ENCODE measurements around the gene PILRA.
"Not testable (repeated sequence)": the region's sequence is repeated elsewhere in the genome, so short reads cannot be mapped to it uniquely, and the experiment has no call there.

PILRA gene

DNA sequence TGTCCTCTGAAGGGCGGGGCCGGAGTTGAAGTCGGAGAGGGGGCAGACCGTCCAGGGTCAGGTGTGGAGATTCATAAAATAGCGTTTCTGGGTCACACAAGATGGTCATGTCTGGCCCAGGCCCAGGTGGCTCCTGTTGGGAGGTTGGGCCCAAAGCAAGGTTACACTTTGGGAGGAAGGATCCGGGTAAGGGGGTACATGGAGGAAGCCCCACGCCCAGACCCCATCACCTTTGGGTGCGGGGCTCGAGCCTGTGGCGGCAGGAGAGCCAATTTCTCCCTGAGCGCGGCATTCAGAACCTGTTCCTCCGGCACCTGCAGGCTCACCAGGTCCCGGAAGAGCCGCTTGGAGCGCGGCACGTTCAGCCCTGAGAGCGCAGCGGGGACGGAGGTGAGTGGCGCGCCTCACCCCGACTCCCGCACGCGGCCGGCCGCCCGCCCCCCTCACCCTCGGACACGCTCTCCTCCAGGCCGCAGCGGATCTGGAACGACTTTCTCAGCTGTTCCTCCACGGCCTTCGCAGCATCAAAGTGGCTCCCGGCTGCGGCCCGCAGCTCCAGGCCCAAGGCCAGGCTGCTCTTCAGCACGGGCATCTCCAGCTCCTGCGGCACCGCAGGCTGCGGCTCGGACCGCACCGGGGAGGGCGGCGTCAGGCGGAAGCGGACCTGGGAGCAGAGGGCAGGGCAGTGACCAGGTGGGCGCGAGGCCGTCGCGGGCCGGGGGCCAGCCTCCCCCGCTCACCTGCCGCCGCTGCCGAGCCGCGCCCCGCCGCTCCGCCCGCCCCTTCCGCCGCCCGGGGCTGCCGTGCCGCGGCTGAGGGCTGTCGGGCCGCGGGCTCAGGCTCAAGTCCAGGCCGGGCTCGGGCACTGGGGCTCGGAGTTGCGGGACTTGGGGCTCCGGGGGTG lies 62.4 kb downstream of the PILRA start:
- DNase-seq: peak; percentile 83

DNA sequence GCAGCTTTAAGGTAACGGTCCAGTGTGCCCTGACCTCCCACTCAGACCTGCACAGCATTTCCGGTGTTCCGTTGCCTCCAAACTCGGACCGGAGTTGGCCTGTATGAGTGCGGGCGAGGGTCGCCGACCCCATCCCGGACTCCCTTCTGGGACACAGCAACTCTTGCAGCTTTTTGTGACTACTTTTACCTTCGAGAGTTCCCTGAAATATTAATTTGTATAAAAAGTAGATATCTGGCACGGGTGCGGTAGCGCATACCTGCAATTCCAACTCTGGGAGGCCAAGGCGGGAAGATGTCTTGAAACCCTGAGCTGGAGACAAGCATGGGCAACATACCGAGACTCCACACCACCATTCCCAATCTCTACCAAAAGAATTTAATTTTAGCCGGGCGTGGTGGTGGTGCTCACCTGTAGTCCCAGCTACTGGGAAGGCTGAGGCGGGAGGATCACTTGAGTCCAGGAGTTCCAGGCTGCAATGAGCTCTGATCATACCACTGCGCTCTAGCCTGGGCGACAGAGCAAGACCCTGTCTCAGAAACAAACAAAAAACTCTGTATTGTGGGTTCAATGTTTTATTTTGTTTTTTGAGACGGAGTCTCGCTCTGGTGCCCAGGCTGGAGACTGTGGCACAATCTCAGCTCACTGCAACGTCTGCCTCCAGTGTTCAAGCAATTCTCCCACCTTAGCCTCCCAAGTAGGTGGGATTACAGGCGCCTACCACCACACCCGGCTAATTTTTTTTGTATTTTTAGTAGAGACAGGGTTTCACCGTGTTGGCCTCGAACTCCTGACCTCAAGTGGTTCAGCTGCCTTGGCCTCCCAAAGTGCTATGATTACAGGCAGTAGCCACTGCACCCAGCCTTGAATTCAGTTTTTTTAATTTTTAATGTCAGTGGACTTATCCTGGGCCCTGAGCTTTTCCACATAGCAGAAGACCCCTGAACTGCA lies 64.1 kb downstream of the PILRA start:
- DNase-seq: no peak

DNA sequence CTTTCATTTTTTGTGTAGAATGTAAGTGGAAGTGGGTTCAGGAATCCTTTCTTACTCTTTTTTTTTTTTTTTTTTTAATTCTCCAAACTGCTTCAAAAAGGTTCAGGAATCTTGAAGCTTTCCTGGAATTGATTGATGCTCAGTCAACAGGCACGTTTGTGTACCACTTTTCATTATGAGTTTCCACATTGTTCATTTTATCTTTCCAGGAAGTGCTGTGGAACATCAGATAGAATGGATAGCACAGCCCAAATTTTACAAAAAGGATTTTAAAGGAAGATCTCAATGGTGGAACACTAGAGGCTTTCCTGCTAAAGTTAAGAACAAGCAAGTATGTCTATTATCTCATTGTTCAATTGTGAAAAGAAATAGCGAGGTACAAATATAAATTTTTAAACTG lies 64.9 kb downstream of the PILRA start:
- no peak for DNase-seq

DNA sequence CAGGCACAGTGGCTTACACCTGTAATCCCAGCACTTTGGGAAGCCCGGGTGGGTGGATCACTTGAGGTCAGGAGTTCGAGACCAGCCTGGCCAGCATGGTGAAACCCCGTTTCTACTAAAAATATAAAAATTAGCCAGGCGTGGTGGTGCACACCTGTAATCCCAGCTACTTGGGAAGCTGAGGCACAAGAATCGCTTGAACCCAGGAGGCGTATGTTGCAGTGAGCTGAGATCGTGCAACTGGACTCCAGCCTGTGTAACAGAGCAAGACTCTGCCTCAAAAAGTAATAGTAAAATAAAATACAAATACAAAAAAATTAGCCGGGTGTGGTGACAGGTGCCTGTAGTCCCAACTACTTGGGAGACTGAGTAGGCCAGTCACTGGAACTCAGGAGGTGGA lies 65.4 kb downstream of the PILRA start:
- not testable (repeated sequence) for DNase-seq

DNA sequence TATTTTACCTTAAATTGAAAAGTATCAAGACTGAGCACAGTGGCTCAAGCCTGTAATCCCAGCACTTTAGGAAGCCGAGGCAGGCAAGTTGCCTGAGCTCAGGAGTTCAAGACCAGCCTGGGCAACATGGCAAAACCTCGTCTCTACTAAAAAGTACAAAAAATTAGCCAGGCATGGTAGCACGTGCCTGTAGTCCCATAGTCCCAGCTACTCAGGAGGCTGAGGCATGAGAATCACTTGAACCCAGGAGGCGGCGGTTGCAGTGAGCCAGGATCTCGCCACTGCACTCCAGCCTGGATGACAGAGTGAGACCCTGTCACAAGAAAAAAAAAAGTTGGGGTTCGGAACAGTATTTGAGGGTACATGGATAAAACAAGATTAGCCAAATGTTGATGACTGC lies 66.0 kb downstream of the PILRA start:
- not testable (repeated sequence) for DNase-seq

DNA sequence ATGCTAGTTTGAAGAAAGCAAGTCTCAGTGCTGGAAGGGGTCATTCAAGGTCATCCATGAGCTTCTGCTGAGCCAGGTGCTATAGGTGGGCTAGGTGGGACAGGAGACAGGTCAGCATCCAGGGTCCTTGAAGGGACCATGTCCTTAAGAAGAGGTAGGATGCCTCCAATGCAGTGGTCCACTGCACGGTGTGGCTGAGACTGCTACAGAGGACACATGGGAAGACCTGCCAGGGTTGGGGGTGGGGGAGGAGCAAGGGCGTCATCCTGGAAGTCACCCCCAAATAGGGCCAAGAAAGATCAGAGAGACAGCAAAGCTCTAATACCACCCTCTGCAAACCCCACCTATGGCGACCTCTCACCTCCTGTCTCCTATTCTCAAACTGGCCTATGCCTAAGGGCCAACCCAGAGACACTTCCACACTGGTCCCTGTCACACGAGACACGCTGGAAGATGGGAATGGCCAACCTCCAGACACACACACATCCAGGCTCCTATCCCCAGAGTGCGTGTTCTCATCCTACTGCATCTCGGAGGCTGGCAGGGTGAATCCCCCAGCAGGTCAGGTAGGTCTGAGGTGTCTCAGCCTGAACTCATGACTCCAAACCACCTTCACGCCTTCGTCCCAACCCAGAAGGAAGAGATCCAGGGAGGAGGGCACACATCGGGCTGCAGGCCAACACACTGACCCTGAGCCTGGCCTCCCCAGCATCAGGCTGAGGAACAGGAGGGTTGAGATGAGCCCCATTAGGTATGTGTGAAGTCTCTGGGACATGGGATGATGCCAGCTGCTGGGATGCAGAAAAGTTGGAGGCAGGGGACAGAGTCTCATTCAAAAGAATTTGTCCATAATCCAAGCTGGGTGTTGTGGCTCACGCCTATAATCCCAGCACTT lies 68.6 kb downstream of the PILRA start:
- DNase-seq: peak; percentile 57

DNA sequence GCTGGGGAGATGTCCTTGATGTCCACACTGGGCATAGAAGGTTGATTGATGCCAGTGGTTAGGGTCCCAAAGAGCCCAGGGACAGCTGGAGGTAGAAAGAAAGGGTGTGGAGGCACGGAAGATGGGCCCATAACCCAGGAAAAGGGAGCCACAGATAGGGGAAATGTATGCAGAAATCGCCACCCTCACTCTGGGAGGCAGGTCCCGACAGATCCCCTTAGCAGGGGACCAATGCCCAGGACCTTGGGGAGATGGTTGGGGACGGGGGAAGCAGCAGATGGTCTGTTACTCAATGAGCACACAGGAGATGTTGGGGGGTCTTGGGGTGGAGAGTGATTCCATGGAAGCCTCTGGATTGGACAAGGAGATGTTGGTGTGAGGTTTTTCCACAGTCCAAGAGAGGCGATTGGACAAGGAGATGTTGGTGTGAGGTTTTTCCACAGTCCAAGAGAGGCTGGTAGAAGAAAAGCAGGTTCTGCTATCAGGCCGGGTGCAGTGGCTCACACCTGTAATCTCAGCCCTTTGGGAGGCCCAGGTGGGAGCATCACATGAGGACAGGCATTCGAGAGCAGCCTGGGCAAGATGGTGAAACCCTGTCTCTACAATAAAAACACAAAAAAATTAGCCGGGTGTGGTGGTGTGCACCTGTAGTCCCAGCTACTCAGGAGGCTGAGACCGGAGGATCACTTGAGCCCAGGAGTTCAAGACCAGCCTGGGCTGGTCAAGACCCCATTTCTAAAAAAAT lies 70.0 kb downstream of the PILRA start:
- peak; percentile 36 for DNase-seq

DNA sequence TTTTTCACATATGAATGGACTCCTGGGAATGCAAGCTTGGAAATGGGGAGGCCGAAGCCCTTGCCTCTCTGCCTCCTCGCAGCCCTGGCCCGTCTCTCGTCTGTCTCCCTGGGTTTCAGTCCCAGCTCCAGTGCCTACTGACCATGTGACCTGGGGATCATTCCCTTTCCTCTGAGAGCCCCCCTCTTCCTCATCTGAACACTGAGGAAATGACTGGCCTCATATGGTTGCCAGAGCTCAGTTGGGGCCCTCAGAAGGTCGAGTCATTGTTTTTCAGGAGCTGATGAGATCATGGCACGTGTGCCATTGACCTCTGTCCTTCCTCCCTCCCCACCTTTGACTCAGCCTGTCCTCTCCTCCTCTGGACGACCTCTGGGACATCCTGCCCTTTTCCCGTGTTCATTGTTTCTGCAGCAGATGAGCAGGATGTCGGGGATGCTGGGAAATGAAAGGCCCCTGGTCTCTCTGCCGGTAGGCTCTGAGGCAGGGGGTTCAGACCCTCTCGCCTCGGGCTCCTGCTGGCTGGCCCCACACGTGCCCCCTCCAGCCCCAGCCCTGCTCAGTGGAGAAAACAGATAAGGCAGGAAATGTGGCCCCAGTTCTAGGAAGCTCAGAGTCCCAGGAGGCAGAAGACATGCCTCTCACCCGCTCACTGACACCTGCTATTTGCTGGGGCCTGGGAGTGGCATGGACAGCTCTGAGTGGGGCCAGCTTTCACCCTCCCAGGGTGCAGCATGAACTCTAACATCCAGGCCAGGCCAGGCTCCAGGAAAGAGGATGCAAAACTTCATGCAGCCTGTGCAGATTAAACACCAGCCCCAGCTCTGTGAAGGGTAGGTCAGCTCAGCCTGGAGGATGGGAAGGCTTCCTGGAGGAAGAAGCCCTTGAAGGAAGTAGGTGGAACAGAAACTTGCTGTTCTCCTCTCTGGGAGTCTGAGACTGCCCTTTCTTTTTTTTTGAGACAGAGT lies 71.3 kb downstream of the PILRA start:
- DNase-seq: peak; percentile 48

DNA sequence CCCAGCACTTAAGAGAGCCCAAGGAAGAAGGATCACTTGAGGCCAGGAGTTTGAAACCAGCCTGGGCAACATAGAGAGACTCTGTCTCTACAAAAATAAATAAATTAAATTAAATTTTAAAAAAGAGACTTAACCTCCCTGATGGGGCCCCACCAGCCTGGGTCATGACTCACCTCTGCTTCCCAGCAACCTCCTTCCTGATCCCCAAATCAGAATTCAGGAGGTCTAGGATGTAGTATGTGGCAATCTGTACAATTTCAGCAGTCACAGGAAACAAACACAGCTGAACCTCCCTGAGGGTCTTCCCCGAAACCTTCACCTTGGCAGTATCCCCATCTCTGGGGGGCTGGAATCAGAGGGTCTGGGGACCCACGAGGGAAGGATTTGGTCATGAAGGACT lies 72.8 kb downstream of the PILRA start:
- no peak for DNase-seq

DNA sequence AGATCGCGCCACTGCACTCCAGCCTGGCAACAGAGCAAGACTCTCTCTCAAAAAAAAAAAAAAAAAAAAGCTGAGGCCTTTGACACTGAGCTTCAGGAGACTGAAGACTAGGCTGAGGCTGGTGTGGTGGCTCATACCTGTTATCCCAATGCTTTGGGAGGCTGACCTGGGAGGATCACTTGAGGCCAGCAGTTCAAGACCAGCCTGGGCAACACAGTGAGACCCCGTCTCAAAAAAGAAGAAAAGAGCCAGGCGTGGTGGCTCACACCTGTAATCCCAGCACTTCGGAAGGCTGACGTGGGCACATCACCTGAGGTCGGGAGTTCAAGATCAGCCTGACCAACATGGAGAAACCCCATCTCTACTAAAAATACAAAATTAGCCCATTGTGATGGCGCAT lies 74.1 kb downstream of the PILRA start:
- DNase-seq: not testable (repeated sequence)

DNA sequence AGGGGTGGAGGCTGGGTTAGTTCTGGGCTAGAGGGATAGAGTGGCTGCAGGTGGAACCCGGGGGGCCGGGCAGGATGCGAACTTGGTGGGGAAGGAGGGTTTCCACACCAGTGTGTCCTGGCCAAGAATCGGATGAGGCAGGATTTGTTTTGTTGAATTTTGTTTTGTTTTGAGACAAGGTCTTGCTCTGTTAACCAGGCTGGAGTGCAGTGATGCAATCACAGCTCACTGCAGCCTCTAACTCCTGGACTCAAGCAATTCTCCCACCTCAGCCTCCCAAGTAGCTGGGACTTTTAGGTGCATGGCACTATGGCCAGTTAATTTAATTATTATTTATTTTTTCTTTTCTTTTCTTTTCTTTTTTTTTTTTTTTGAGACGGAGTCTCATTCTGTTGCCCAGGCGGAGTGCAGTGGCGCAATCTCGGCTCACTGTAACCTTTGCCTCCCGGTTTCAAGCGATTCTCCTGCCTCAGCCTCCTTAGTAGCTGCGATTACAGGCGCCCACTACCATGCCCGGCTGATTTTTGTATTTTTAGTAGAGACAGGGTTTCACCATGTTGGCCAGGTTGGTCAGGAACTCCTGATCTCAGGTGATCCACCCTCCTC lies 76.0 kb downstream of the PILRA start:
- no peak for DNase-seq
